NCI-H1694 treated with DMSO at 0.1 percent for 48 hours (cell line): ENCODE results near the gene SIPA1L3.
"Not testable (repeated sequence)": the region's sequence is repeated elsewhere in the genome, so short reads cannot be mapped to it uniquely, and the experiment has no call there.

Source experiments
- DNase-seq: peaks from one replicate; lab custom pipeline; 2025; lab: John Stamatoyannopoulos, UW

Gene SIPA1L3

GRCh38 chr19:38023671-38024541, 116.9 kb downstream of the SIPA1L3 start:
- no peak for DNase-seq

- no peak for DNase-seq
These were observed 118.2 kb downstream of the SIPA1L3 start for GRCh38 chr19:38024992-38025908.

- no peak for DNase-seq
These were observed 118.9 kb downstream of the SIPA1L3 start for GRCh38 chr19:38025909-38026307.

- no peak for DNase-seq
These were observed 122.0 kb downstream of the SIPA1L3 start for GRCh38 chr19:38028913-38029510.

- not testable (repeated sequence) for DNase-seq
These were observed 123.0 kb downstream of the SIPA1L3 start for GRCh38 chr19:38030001-38030400.

GRCh38 chr19:38030686-38031422, 123.8 kb downstream of the SIPA1L3 start:
- no peak for DNase-seq

- no peak for DNase-seq
These were observed 124.4 kb downstream of the SIPA1L3 start for GRCh38 chr19:38031423-38031770.

- DNase-seq = no peak
These were observed 125.1 kb downstream of the SIPA1L3 start for GRCh38 chr19:38032151-38032550.

GRCh38 chr19:38032951-38033350, 125.9 kb downstream of the SIPA1L3 start:
- no peak for DNase-seq

GRCh38 chr19:38033658-38034491, 126.9 kb downstream of the SIPA1L3 start:
- no peak for DNase-seq

GRCh38 chr19:38034492-38034860, 127.5 kb downstream of the SIPA1L3 start:
- DNase-seq = no peak

- no peak for DNase-seq
These were observed 128.8 kb downstream of the SIPA1L3 start for GRCh38 chr19:38035515-38036495.

- DNase-seq = peak; percentile 42
These were observed 130.0 kb downstream of the SIPA1L3 start for GRCh38 chr19:38036707-38037611.

- no peak for DNase-seq
These were observed 133.0 kb downstream of the SIPA1L3 start for GRCh38 chr19:38039966-38040365.

- no peak for DNase-seq
These were observed 135.1 kb downstream of the SIPA1L3 start for GRCh38 chr19:38042132-38042531.

- no peak for DNase-seq
These were observed 136.7 kb downstream of the SIPA1L3 start for GRCh38 chr19:38043649-38044144.

- peak; percentile 17 for DNase-seq
These were observed 137.5 kb downstream of the SIPA1L3 start for GRCh38 chr19:38044267-38045111.
